OCI-M2 (cell line): ENCODE data around the gene SUSD1.

Experiments used
- DNase-seq: peaks from one replicate; lab custom pipeline; 2025; ENCODE audit not compliant: unreplicated experiment; lab: John Stamatoyannopoulos, UW

SUSD1 gene

GRCh38 chr9:111991179-111991578 lies 183.9 kb downstream of the SUSD1 start:
- DNase-seq, result no peak
